ENCODE measurements around the gene ATG101.

DNA sequence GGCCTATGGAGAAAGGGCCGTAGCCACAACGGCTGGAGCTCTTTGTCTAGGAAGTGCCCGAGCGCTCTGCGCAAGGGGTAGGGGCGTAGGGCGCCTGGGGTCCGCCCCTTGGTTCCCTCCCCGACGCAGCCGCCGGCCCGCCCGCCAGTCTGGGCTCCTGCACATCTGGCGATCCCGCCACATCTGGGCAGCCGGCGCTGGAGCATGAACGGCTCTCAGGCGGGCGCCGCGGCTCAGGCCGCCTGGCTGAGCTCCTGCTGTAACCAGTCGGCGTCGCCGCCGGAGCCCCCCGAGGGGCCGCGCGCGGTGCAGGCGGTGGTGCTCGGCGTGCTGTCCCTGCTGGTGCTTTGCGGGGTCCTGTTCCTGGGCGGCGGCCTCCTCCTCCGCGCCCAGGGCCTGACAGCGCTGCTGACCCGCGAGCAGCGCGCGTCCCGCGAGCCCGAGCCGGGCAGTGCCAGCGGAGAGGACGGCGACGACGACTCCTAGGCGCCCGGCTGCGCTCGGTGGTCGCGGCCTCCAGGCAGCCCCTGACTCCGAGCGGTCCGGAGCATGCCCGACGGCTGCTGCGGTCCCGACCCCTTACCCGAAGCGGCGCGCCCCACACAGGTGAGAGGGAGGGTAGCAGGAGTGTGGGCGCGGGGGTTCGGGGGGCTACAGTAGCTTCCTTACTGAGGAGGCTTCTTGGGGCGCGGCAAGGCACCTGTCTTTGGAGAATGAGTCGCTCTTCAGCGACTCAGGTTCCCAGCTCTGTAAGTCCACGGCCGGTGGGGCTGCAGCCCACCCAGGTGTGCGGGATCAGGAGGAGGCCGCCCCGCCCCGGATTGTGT is 10.0 kb downstream of the ATG101 start, which contains the start of gene SMIM41:
- TF ChIP-seq, protein P1, sequence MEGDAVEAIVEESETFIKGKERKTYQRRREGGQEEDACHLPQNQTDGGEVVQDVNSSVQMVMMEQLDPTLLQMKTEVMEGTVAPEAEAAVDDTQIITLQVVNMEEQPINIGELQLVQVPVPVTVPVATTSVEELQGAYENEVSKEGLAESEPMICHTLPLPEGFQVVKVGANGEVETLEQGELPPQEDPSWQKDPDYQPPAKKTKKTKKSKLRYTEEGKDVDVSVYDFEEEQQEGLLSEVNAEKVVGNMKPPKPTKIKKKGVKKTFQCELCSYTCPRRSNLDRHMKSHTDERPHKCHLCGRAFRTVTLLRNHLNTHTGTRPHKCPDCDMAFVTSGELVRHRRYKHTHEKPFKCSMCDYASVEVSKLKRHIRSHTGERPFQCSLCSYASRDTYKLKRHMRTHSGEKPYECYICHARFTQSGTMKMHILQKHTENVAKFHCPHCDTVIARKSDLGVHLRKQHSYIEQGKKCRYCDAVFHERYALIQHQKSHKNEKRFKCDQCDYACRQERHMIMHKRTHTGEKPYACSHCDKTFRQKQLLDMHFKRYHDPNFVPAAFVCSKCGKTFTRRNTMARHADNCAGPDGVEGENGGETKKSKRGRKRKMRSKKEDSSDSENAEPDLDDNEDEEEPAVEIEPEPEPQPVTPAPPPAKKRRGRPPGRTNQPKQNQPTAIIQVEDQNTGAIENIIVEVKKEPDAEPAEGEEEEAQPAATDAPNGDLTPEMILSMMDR (IDR thresholded peaks at IDR 0.05), result no peak
- no peak for TF ChIP-seq EZH2 (IDR thresholded peaks at IDR 0.05; ENCODE audit: borderline replicate concordance, insufficient read depth, low read depth, low read length, poor library complexity, severe bottlenecking)
